Measurements from ENCODE around the gene MAL. TPM values are rescaled to one million over a fixed set of nuclear protein-coding genes. Genes with fewer than 3 reads are reported as not detected.

MAL gene
- not detected in 2 replicates for total RNA-seq (2014; rRNA removed; shearing (Covaris generic))

GRCh38 chr2:95025406-95026319 lies at the start of gene MAL:
TSS of gene MAL (plus strand) at chr2:95025708. CDS start at chr2:95025793, 85 bp downstream.
- no peak for DNase-seq (ENCODE audit: low spot score)

GRCh38 chr2:94977826-94978225 lies 47.7 kb upstream of the MAL start:
- DNase-seq (ENCODE audit: low spot score): no peak

- DNase-seq (ENCODE audit: low spot score): no peak
These were observed 46.6 kb upstream of the MAL start for GRCh38 chr2:94978917-94979316.

- no peak for DNase-seq (ENCODE audit: low spot score)
These were observed 45.8 kb upstream of the MAL start for GRCh38 chr2:94979406-94980375.

- no peak for DNase-seq (ENCODE audit: low spot score)
These were observed 45.1 kb upstream of the MAL start for GRCh38 chr2:94980406-94980805.

GRCh38 chr2:94982156-94982555 lies 43.4 kb upstream of the MAL start:
- DNase-seq (ENCODE audit: low spot score): no peak

- peak; percentile 41 for DNase-seq (ENCODE audit: low spot score)
These were observed 42.8 kb upstream of the MAL start for GRCh38 chr2:94982675-94983074.

GRCh38 chr2:94984964-94985575 lies 40.4 kb upstream of the MAL start:
- no peak for DNase-seq (ENCODE audit: low spot score)

- no peak for DNase-seq (ENCODE audit: low spot score)
These were observed 39.9 kb upstream of the MAL start for GRCh38 chr2:94985636-94986035.

- peak; percentile 57 for DNase-seq (ENCODE audit: low spot score)
These were observed 39.0 kb upstream of the MAL start for GRCh38 chr2:94986392-94986963.

- DNase-seq (ENCODE audit: low spot score): no peak
These were observed 38.2 kb upstream of the MAL start for GRCh38 chr2:94987074-94988020.

- no peak for DNase-seq (ENCODE audit: low spot score)
These were observed 34.6 kb upstream of the MAL start for GRCh38 chr2:94990956-94991355.

- DNase-seq (ENCODE audit: low spot score): no peak
These were observed 33.1 kb upstream of the MAL start for GRCh38 chr2:94992360-94992759.

GRCh38 chr2:94993176-94994062 lies 32.1 kb upstream of the MAL start:
- DNase-seq (ENCODE audit: low spot score): no peak

- DNase-seq (ENCODE audit: low spot score): no peak
These were observed 31.2 kb upstream of the MAL start for GRCh38 chr2:94994063-94994913.

- DNase-seq (ENCODE audit: low spot score): no peak
These were observed 30.5 kb upstream of the MAL start for GRCh38 chr2:94994914-94995552.

- DNase-seq (ENCODE audit: low spot score): no peak
These were observed 29.8 kb upstream of the MAL start for GRCh38 chr2:94995553-94996304.

All from H4 (cell line).